Measurements from ENCODE around the gene RBM47.
"Not testable (repeated sequence)": the region's sequence is repeated elsewhere in the genome, so short reads cannot be mapped to it uniquely, and the experiment has no call there.

RBM47 gene

DNA sequence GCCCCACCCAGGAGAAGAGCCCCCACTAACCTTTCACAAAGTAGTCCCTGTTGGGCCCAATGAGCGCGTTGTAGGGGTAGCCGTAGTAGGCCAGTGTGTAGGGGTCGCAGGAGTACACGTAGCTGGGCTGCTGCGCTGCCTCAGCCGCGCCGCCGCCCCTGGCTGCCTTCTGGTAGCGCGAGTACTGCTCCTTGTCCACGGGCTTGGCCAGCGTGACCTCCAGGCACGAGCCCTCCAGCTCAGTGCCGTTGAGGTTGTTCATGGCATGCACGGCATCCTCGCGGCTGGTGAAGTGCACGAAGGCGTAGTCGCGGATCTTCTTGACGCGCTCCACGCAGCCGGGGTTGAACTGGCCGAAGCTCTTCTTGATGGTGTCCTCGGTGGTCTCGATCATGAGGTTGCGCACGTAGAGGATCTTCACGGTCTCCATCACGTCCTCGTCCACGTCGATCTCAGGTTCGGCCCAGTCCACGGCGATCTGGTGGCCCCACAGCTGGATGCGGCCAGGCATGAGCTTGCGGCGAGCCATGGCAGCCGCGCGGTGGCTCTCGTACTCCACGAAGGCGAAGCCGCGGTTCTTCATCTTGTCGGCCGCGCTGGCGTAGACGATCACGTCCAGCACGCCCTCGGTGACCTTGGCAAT, 191.8 kb downstream of the RBM47 start:
- no peak overlapping the region for H2BK120ac ChIP-seq (ENCODE audit: low read depth, low read length)
- 98% methylated on average over 59 of the region's 59 CpGs for WGBS
- no peaks in the 10 kb centered on the region for H3K27me3 ChIP-seq (ENCODE audit: control insufficient read depth in 1 of 2, insufficient read depth in 1 of 2, low read length in 2 of 2)
- H4K8ac ChIP-seq (ENCODE audit: low read length), result no peak overlapping the region
- no peak overlapping the region for H2BK12ac ChIP-seq (ENCODE audit: low read length in 2 of 2)
- H3K23ac ChIP-seq (ENCODE audit: low read length in 2 of 2), result no peak overlapping the region
- H3K4me3 ChIP-seq (ENCODE audit: insufficient read depth in 1 of 2, low read depth in 1 of 2, low read length in 2 of 2), result no peak overlapping the region
- no peak overlapping the region for H4K91ac ChIP-seq (ENCODE audit: low read length)
- no peak overlapping the region for H2BK15ac ChIP-seq (ENCODE audit: low read depth, poor library complexity, severe bottlenecking)
- H2BK5ac ChIP-seq (ENCODE audit: low read depth, low read length, poor library complexity, severe bottlenecking), result no peak overlapping the region
- no peak for DNase-seq
- H3K4me2 ChIP-seq (ENCODE audit: low read length, poor library complexity, severe bottlenecking), result no peak overlapping the region
- H3K79me1 ChIP-seq (replicated peaks; ENCODE audit: low read length, poor library complexity, severe bottlenecking), result no peaks in the 10 kb centered on the region
- no peak overlapping the region for H3K27ac ChIP-seq (ENCODE audit: low read length, poor library complexity, severe bottlenecking)
- no peak overlapping the region for H3K9ac ChIP-seq (ENCODE audit: low read length)
- H3K36me3 ChIP-seq (ENCODE audit: control insufficient read depth in 1 of 2, insufficient read depth in 2 of 2, low read depth in 1 of 2, low read length in 2 of 2), result peaks cover 0 to 13% of the 10 kb centered on the region in 2 experiments
- H3K18ac ChIP-seq (ENCODE audit: low read depth in 1 of 2, low read length in 2 of 2), result no peak overlapping the region
- H3K4me1 ChIP-seq (ENCODE audit: control insufficient read depth, insufficient read depth, low read depth, low read length), result peaks cover 3% of the 10 kb centered on the region
- H3K4ac ChIP-seq (ENCODE audit: low read depth in 1 of 2, low read length in 2 of 2), result no peak overlapping the region
- no peak overlapping the region for H3K14ac ChIP-seq (ENCODE audit: low read length in 2 of 2)
- no peak overlapping the region for H2AK5ac ChIP-seq (ENCODE audit: low read length, severe bottlenecking)
- H2AFZ ChIP-seq (ENCODE audit: low read depth, low read length), result no peak overlapping the region
- H3K9me3 ChIP-seq (ENCODE audit: control insufficient read depth, low read length), result no peaks in the 10 kb centered on the region

- H3K9me3 ChIP-seq (ENCODE audit: control insufficient read depth, low read length); H3K14ac ChIP-seq (ENCODE audit: low read length in 2 of 2); H3K4me1 ChIP-seq (ENCODE audit: control insufficient read depth, insufficient read depth, low read depth, low read length); DNase-seq; H3K27ac ChIP-seq (ENCODE audit: low read length, poor library complexity, severe bottlenecking); H4K8ac ChIP-seq (ENCODE audit: low read length); H2AFZ ChIP-seq (ENCODE audit: low read depth, low read length); H3K9ac ChIP-seq (ENCODE audit: low read length); H2BK15ac ChIP-seq (ENCODE audit: low read depth, poor library complexity, severe bottlenecking); H2BK12ac ChIP-seq (ENCODE audit: low read length in 2 of 2); H2BK120ac ChIP-seq (ENCODE audit: low read depth, low read length); H3K18ac ChIP-seq (ENCODE audit: low read depth in 1 of 2, low read length in 2 of 2); H3K4me2 ChIP-seq (ENCODE audit: low read length, poor library complexity, severe bottlenecking); H3K4ac ChIP-seq (ENCODE audit: low read depth in 1 of 2, low read length in 2 of 2); H3K4me3 ChIP-seq (ENCODE audit: insufficient read depth in 1 of 2, low read depth in 1 of 2, low read length in 2 of 2); H2AK5ac ChIP-seq (ENCODE audit: low read length, severe bottlenecking); H3K79me1 ChIP-seq (replicated peaks; ENCODE audit: low read length, poor library complexity, severe bottlenecking); H3K27me3 ChIP-seq (ENCODE audit: control insufficient read depth in 1 of 2, insufficient read depth in 1 of 2, low read length in 2 of 2); H4K91ac ChIP-seq (ENCODE audit: low read length); H2BK5ac ChIP-seq (ENCODE audit: low read depth, low read length, poor library complexity, severe bottlenecking); H3K23ac ChIP-seq (ENCODE audit: low read length in 2 of 2): not testable (repeated sequence)
- H3K36me3 ChIP-seq (ENCODE audit: control insufficient read depth in 1 of 2, insufficient read depth in 2 of 2, low read depth in 1 of 2, low read length in 2 of 2), result peaks cover 0 to 13% of the 10 kb centered on the region in 2 experiments
- 93% methylated on average over 9 of the region's 10 CpGs for WGBS
These were observed 194.4 kb downstream of the RBM47 start for GRCh38 chr4:40435306-40435705.

GRCh38 chr4:40434126-40434687, 195.5 kb downstream of the RBM47 start:
- no peak for DNase-seq
- WGBS, result 96% methylated on average over 4 of the region's 6 CpGs
- no peak overlapping the region for H3K27ac ChIP-seq (ENCODE audit: low read length, poor library complexity, severe bottlenecking)
- H3K18ac ChIP-seq (ENCODE audit: low read depth in 1 of 2, low read length in 2 of 2), result no peak overlapping the region
- no peak overlapping the region for H2BK120ac ChIP-seq (ENCODE audit: low read depth, low read length)
- H2BK5ac ChIP-seq (ENCODE audit: low read depth, low read length, poor library complexity, severe bottlenecking), result no peak overlapping the region
- H3K9ac ChIP-seq (ENCODE audit: low read length), result no peak overlapping the region
- no peak overlapping the region for H4K8ac ChIP-seq (ENCODE audit: low read length)
- H4K91ac ChIP-seq (ENCODE audit: low read length), result no peak overlapping the region
- H3K14ac ChIP-seq (ENCODE audit: low read length in 2 of 2), result no peak overlapping the region
- no peak overlapping the region for H3K4me3 ChIP-seq (ENCODE audit: insufficient read depth in 1 of 2, low read depth in 1 of 2, low read length in 2 of 2)
- no peak overlapping the region for H2BK12ac ChIP-seq (ENCODE audit: low read length in 2 of 2)
- H3K4me2 ChIP-seq (ENCODE audit: low read length, poor library complexity, severe bottlenecking), result no peak overlapping the region
- H3K9me3 ChIP-seq (ENCODE audit: control insufficient read depth, low read length), result no peaks in the 10 kb centered on the region
- H3K27me3 ChIP-seq (ENCODE audit: control insufficient read depth in 1 of 2, insufficient read depth in 1 of 2, low read length in 2 of 2), result no peaks in the 10 kb centered on the region
- peaks cover 3% of the 10 kb centered on the region for H3K4me1 ChIP-seq (ENCODE audit: control insufficient read depth, insufficient read depth, low read depth, low read length)
- H3K36me3 ChIP-seq (ENCODE audit: control insufficient read depth in 1 of 2, insufficient read depth in 2 of 2, low read depth in 1 of 2, low read length in 2 of 2), result peaks cover 0 to 13% of the 10 kb centered on the region in 2 experiments
- no peak overlapping the region for H2AK5ac ChIP-seq (ENCODE audit: low read length, severe bottlenecking)
- H2BK15ac ChIP-seq (ENCODE audit: low read depth, poor library complexity, severe bottlenecking), result no peak overlapping the region
- no peak overlapping the region for H2AFZ ChIP-seq (ENCODE audit: low read depth, low read length)
- H3K79me1 ChIP-seq (replicated peaks; ENCODE audit: low read length, poor library complexity, severe bottlenecking), result no peaks in the 10 kb centered on the region
- H3K23ac ChIP-seq (ENCODE audit: low read length in 2 of 2), result no peak overlapping the region
- H3K4ac ChIP-seq (ENCODE audit: low read depth in 1 of 2, low read length in 2 of 2), result no peak overlapping the region

- no peak overlapping the region for H2AFZ ChIP-seq (ENCODE audit: low read depth, low read length)
- no peak overlapping the region for H2BK120ac ChIP-seq (ENCODE audit: low read depth, low read length)
- no peak overlapping the region for H3K4ac ChIP-seq (ENCODE audit: low read depth in 1 of 2, low read length in 2 of 2)
- no peak overlapping the region for H4K8ac ChIP-seq (ENCODE audit: low read length)
- H3K14ac ChIP-seq (ENCODE audit: low read length in 2 of 2), result no peak overlapping the region
- H2AK5ac ChIP-seq (ENCODE audit: low read length, severe bottlenecking), result no peak overlapping the region
- H3K23ac ChIP-seq (ENCODE audit: low read length in 2 of 2), result no peak overlapping the region
- no peak overlapping the region for H4K91ac ChIP-seq (ENCODE audit: low read length)
- H3K9me3 ChIP-seq (ENCODE audit: control insufficient read depth, low read length), result no peaks in the 10 kb centered on the region
- no peak overlapping the region for H2BK15ac ChIP-seq (ENCODE audit: low read depth, poor library complexity, severe bottlenecking)
- no peak overlapping the region for H3K27ac ChIP-seq (ENCODE audit: low read length, poor library complexity, severe bottlenecking)
- no peak overlapping the region for H3K9ac ChIP-seq (ENCODE audit: low read length)
- no peak overlapping the region for H3K4me3 ChIP-seq (ENCODE audit: insufficient read depth in 1 of 2, low read depth in 1 of 2, low read length in 2 of 2)
- no peak for DNase-seq
- H3K4me2 ChIP-seq (ENCODE audit: low read length, poor library complexity, severe bottlenecking), result no peak overlapping the region
- WGBS, result 99% methylated on average over 10 of the region's 10 CpGs
- no peaks in the 10 kb centered on the region for H3K79me1 ChIP-seq (replicated peaks; ENCODE audit: low read length, poor library complexity, severe bottlenecking)
- H2BK5ac ChIP-seq (ENCODE audit: low read depth, low read length, poor library complexity, severe bottlenecking), result no peak overlapping the region
- peaks cover 0 to 3% of the 10 kb centered on the region in 2 experiments for H3K36me3 ChIP-seq (ENCODE audit: control insufficient read depth in 1 of 2, insufficient read depth in 2 of 2, low read depth in 1 of 2, low read length in 2 of 2)
- H3K4me1 ChIP-seq (ENCODE audit: control insufficient read depth, insufficient read depth, low read depth, low read length), result peaks cover 3% of the 10 kb centered on the region
- H2BK12ac ChIP-seq (ENCODE audit: low read length in 2 of 2), result no peak overlapping the region
- H3K27me3 ChIP-seq (ENCODE audit: control insufficient read depth in 1 of 2, insufficient read depth in 1 of 2, low read length in 2 of 2), result no peaks in the 10 kb centered on the region
- no peak overlapping the region for H3K18ac ChIP-seq (ENCODE audit: low read depth in 1 of 2, low read length in 2 of 2)
These were observed 197.2 kb downstream of the RBM47 start for GRCh38 chr4:40432504-40432903.
